Effector memory CD4-positive, alpha-beta T cell (primary cell): ENCODE measurements around the gene NCK1.
"Not testable (repeated sequence)": the region's sequence is repeated elsewhere in the genome, so short reads cannot be mapped to it uniquely, and the experiment has no call there.

Experiments used
- DNase-seq, 3 donors: peaks; one replicate each; pipeline ENCODE4 v3.0.0-alpha.2; 2020
- H3K27ac ChIP-seq: 2 replicates; pipeline ENCODE4 v1.7.0; 2013; ENCODE audit warnings: mild to moderate bottlenecking, low read length, moderate library complexity; ENCODE audit not compliant: insufficient read depth, poor library complexity, severe bottlenecking
- H3K27me3 ChIP-seq: replicated peaks from 2 replicates; pipeline ENCODE4 v1.7.0; 2013; ENCODE audit warnings: mild to moderate bottlenecking, low read length; ENCODE audit not compliant: insufficient read depth, control insufficient read depth, poor library complexity, severe bottlenecking
- H3K36me3 ChIP-seq: 2 replicates; pipeline ENCODE4 v1.7.0; 2013; ENCODE audit warnings: mild to moderate bottlenecking, low read length, moderate library complexity; ENCODE audit not compliant: control insufficient read depth, insufficient read depth
- H3K4me1 ChIP-seq: 2 replicates; pipeline ENCODE4 v1.7.0; 2013; ENCODE audit warnings: low read length, mild to moderate bottlenecking; ENCODE audit not compliant: control insufficient read depth, insufficient read depth, poor library complexity, severe bottlenecking
- H3K4me3 ChIP-seq: 2 replicates; pipeline ENCODE4 v1.7.0; 2013; ENCODE audit warnings: low read length, low read depth, mild to moderate bottlenecking; ENCODE audit not compliant: insufficient read depth, poor library complexity, severe bottlenecking
- H3K9me3 ChIP-seq: 2 replicates; pipeline ENCODE4 v1.7.0; 2013; ENCODE audit warnings: mild to moderate bottlenecking, low read length, moderate library complexity; ENCODE audit not compliant: control insufficient read depth

Gene NCK1

DNA sequence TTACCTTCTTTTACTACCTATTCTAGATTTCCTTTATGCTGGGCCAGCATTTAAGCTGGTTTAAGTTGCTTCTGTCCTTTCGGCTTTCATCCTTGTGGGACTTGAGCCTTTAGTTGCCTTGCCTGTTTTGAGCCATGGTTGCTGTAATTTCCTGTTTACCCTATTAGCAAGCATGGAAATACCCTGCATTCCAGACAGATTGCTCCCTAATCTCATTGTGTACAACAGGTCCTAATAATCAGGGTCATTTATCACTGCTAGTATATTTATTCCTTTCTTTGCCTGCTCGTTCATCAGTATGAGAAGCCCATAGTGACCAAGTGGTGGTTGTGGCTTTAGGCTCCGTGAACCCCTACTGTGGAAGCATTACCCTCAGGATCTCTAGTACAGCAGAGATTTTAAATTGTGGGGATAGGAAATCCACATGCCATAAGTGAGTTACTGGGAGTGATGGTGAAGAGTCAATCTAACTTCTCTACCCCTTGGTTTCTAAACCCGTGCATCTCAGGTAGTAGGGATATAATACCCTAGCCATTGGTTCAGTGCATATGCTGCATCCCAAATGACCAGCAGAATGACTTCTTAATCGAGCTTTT, 31.9 kb downstream of the NCK1 start:
- Histone ChIP-seq H3K36me3 (no peaks in the 10 kb centered on the region), H3K27ac (no peak overlapping the region)
- no peak for DNase-seq

DNA sequence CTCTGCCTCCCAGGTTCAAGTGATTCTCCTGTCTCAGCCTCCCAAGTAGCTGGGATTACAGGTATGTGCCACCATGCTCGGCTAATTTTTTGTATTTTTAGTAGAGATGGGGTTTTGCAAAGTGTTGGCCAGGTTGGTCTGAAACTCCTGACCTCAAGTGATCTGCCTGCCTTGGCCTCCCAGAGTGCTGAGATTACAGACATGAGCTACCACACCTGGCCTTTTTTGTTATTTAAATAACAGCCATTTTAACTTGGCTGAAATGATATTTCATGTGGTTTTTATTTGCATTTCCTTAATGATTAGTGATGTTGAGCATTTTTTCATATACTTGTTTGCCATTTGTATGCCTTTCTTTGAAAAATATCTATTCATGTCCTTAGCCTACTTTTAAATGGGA, 35.2 kb downstream of the NCK1 start:
- DNase-seq, H3K36me3 ChIP-seq, H3K27ac ChIP-seq, H3K27me3 ChIP-seq, H3K4me3 ChIP-seq, H3K9me3 ChIP-seq: not testable (repeated sequence)
- peaks cover 18% of the 10 kb centered on the region for H3K4me1 ChIP-seq

More for the DNA sequence above, 31.9 kb downstream of the NCK1 start:
- no peaks in the 10 kb centered on the region for H3K27me3 ChIP-seq
- H3K4me3 ChIP-seq, result no peak overlapping the region
- H3K4me1 ChIP-seq, result peaks cover 11% of the 10 kb centered on the region
- no peaks in the 10 kb centered on the region for H3K9me3 ChIP-seq

DNA sequence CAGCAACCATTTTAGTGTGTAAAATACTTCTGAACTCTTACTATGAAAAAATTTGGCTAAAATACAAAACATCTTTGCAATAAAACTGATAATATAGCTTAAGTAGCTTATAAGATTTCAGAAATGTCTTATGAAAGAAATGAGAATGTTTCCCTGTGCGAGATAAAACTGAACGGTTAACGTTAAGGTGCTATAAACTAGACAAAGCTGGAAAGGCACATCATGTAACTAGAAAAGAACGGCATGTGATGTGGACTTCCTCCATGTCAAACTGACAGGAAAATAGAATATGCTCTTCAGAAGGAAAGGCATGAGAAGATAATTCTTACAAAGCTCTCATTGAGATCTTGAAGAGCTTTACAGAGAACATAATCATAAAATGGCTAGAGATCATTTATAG, 36.5 kb downstream of the NCK1 start:
- Histone ChIP-seq H3K27me3 (no peaks in the 10 kb centered on the region), H3K27ac (no peak overlapping the region), H3K4me3 (no peak overlapping the region), H3K36me3 (peaks cover under 1% of the 10 kb centered on the region), H3K4me1 (peaks cover 16% of the 10 kb centered on the region), H3K9me3 (no peaks in the 10 kb centered on the region)
- no peak for DNase-seq

DNA sequence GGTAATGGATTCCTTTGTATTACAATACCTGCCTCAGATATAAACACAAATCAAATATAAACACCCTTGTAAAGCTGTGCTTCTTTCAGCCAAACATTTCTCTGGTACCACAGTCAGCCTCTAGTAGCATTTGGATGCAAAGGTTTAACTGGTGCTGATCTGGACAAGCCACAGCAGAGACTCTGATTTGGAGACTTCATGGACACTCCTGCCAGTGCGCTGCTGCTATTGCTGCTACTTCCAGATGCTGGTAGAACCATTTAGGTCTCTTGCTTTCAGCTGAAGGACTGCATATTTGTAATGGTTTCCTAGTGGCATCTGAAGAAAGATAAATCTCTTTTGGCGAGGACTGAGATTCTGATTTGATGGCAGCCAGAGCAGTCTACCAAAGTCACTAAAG, 36.9 kb downstream of the NCK1 start:
- no peak for DNase-seq
- H3K9me3 ChIP-seq, result peaks cover 2% of the 10 kb centered on the region
- no peak overlapping the region for H3K4me3 ChIP-seq
- no peaks in the 10 kb centered on the region for H3K27me3 ChIP-seq
- peaks cover 4% of the 10 kb centered on the region for H3K36me3 ChIP-seq
- H3K27ac ChIP-seq, result no peak overlapping the region
- H3K4me1 ChIP-seq, result peaks cover 12% of the 10 kb centered on the region

DNA sequence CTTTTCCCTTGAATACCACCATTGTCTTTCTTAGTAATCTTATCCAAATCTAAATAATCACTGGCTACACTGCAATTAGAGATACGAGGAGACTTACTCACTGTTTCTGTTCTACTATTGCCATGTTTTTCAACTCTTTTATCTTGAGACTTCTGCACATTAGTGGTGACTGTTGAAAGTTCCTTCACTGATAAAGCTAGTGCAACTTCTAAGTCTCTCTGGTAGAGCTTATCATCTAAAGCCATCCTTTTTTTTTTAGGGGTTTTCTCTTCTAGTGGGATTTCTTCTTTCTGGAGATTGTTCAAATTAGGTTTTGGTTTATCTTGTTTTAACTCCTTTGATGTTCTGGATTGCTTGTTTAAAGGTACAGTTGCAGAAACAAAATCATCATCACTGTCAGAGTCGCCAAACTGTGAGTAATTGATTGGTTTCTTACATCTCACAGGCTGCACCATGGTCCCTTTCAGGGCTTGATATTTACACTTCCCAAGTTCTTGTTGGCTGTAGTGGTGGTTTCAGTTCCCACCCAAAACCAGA, 37.7 kb downstream of the NCK1 start:
- H3K36me3 ChIP-seq, result peaks cover 4% of the 10 kb centered on the region
- H3K4me3 ChIP-seq, result no peak overlapping the region
- no peaks in the 10 kb centered on the region for H3K27me3 ChIP-seq
- DNase-seq, result no peak
- peaks cover 8% of the 10 kb centered on the region for H3K9me3 ChIP-seq
- H3K4me1 ChIP-seq, result peaks cover 9% of the 10 kb centered on the region
- no peak overlapping the region for H3K27ac ChIP-seq

DNA sequence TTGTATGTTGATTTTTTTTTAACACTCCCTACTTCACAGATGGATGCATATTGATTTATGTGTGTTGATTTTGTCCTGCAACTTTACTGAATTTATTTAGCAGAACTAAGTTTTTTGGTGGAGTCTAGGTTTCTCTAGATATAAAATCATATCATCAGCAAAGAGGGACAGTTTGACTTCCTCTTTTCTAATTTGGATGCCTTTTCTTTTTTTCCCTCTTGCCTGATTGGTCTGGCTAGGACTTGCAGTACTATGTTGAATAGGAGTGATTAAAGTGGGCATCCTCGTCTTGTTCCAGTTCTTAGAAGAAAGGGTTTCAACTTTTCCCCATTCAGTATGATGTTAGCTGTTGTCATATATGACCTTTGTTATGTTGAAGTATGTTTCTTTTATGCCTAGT, 38.7 kb downstream of the NCK1 start:
- H3K27me3 ChIP-seq, H3K9me3 ChIP-seq, H3K4me3 ChIP-seq, H3K4me1 ChIP-seq, H3K36me3 ChIP-seq, DNase-seq, H3K27ac ChIP-seq: not testable (repeated sequence)

DNA sequence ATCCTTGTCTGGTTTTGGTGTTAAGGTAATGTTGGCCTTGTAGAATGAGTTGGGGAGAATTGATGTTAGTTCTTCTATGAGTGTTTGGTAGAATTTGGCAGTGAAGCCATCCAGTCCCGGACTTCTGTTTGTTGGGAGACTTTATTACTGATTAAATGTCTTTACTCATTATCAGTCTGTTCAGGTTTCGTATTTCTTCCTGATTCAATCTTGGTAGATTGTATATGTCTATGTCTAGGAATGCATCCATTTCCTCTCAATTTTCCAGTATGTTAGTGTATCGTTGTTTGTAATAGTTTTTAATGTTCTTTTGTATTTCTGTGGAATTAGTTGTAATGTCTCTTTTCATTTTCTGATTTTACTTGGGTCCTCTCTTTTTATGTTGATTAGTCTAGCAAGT, 39.4 kb downstream of the NCK1 start:
- peaks cover 11% of the 10 kb centered on the region for H3K4me1 ChIP-seq
- H3K27ac ChIP-seq, result no peak overlapping the region
- DNase-seq, result no peak
- H3K27me3 ChIP-seq, result no peaks in the 10 kb centered on the region
- H3K4me3 ChIP-seq, result no peak overlapping the region
- peaks cover 4% of the 10 kb centered on the region for H3K36me3 ChIP-seq
- peaks cover 8% of the 10 kb centered on the region for H3K9me3 ChIP-seq

DNA sequence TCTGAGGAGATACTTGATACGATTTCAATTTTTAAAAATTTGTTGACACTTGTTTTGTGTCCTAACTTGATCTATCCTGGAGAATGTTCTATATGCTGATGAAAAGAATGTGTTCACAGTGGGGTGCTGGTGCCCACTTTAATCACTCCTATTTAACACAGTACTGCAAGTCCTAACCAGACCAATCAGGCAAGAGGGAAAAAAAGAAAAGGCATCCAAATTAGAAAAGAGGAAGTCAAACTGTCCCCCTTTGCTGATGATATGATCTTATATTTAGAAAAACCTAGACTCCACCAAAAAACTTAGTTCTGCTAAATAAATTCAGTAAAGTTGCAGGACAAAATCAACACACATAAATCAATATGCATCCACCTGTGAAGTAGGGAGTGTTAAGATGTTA, 40.5 kb downstream of the NCK1 start:
- not testable (repeated sequence) for H3K27ac ChIP-seq, H3K36me3 ChIP-seq, DNase-seq, H3K9me3 ChIP-seq, H3K27me3 ChIP-seq, H3K4me3 ChIP-seq
- peaks cover 22% of the 10 kb centered on the region for H3K4me1 ChIP-seq

DNA sequence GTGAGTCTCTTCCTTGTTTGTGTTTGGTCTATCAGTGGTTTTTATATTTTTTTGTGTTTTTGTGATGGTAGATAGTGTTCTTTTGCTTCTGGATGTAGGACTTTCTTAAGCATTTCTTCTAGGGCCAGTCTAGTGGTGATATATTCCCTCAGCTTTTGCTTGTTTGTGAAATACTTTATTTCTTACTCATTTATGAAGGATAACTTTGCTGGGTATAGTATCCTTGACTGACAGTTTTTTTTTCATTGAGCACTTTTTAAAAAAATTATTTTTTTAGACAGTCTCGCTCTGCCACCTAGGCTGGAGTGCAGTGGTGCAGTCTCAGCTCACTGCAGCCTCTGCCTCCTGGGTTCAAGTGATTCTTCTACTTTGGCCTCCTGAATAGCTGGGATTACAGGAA, 41.9 kb downstream of the NCK1 start:
- Histone ChIP-seq H3K27me3 (no peaks in the 10 kb centered on the region), H3K4me1 (peaks cover 23% of the 10 kb centered on the region), H3K36me3 (peaks cover 4% of the 10 kb centered on the region), H3K27ac (no peak overlapping the region), H3K9me3 (peaks cover 8% of the 10 kb centered on the region), H3K4me3 (no peak overlapping the region)
- DNase-seq, result no peak

DNA sequence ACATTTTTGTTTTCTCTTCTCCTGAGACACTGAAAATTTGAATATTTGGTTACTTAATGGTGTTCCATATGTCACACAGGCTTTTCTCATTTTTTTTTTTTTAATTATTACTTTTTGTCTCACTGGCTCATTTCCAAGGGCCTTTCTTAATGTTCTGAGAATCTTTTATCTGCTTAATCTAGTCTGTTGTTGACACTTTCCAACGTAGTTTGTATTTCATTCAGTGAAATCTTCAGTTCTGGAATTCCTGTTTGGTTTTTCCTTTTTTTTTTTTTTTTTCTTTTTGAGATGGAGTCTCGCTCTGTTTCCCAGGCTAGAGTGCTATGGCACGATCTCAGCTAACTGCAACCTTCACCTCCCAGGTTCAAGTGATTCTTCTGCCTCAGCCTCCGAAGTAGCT, 42.7 kb downstream of the NCK1 start:
- peaks cover 22% of the 10 kb centered on the region for H3K4me1 ChIP-seq

More for the DNA sequence above, 42.7 kb downstream of the NCK1 start:
- Histone ChIP-seq H3K4me3 (no peak overlapping the region), H3K27me3 (no peaks in the 10 kb centered on the region), H3K27ac (no peak overlapping the region), H3K9me3 (peaks cover 8% of the 10 kb centered on the region), H3K36me3 (peaks cover 4% of the 10 kb centered on the region)
- no peak for DNase-seq
